ENCODE results near the gene LSM5.

DNA sequence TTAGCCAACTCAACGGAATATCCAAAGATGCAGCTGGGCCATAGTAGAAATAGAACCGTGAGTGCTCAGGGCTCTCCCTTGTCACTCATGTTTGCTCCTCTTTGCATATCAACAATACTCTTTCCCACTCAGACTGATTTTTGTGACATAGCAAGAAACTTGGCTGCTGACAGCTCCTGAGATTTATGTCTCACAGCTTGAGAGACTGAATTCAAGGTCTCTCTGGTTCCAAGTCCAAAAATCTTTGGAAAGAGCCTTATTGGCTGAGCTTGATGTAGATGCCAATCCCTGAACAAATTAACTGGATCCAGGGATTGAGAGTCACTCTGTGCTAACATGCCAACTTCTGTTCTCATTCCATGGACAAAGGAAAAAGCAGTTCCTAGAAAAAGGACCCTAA, 30.4 kb downstream of the LSM5 start:
- TF ChIP-seq SP1 (IDR thresholded peaks at IDR 0.05) (no peak), FOXA1 (IDR thresholded peaks at IDR 0.05) (no peak), SUZ12 (IDR thresholded peaks at IDR 0.05) (no peak), ARNT (IDR thresholded peaks at IDR 0.05) (no peak), ELF4 (IDR thresholded peaks at IDR 0.05) (no peak)

All from HEK293T (cell line).